ENCODE data around the gene MXD1.

DNA sequence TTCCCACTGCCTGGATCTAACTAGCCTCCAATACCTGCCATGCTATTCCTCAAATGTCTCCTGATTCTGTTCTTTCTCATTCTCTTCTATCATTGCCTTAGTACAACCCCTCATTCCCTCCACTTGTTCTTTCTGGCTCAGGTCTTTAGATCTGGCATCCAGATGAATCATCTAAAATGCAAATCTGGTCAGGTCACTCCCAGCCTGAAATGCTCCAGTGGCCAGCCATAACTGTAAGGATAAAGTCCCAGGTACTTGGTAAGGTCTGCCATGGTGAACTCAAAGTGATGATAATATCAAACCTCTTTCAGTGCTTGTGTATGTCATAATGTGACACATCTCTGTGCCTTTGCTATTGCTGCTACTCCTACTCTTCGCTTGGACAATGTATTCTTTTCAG is 24.0 kb upstream of the MXD1 start:
- TF ChIP-seq CTCF (IDR thresholded peaks at IDR 0.05) (no peak), POLR2A (IDR thresholded peaks at IDR 0.05) (no peak)
